Measurements from ENCODE around the gene ADGRE1.

ADGRE1 gene

DNA sequence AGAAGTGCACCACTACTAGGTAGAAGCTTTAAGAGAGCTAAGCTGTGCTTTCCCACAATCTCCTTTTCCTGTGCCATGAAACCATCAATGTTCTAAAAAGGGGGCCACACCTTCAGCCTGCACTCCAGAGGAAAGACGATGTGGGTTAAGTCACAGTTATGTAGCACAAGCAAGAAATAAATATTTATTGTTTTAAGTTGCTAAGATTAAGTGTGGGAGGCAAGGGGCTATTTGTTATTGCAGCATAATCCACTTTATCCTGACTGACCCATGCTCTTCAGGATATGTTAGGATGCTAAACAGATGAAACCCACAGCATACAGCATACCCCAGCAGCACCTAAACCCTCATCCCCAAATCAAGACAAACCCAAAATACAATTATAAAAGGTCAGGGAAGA is 69.2 kb downstream of the ADGRE1 start:
- DNase-seq (ENCODE audit: low read depth in 2 of 2): no peak

DNA sequence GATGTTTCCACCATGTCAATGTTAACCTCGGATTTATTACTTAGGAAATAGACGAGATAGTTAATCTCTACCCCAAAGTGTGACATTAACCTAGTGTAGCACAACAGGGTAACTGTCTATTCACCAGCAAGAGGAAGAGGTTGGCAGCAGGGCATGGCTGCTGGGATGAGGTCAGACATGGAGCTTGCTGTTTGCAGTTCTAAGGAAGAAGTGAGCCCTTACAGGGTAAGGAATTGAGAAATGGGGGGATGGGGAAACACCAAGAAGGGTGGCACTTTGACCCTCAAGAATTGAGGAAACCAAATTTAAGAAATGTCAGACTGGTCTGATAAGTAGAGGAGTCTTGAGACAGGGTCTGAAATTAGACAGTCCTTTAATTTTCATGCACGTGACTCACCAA is 71.4 kb downstream of the ADGRE1 start:
- no peak for DNase-seq (ENCODE audit: low read depth in 2 of 2)

DNA sequence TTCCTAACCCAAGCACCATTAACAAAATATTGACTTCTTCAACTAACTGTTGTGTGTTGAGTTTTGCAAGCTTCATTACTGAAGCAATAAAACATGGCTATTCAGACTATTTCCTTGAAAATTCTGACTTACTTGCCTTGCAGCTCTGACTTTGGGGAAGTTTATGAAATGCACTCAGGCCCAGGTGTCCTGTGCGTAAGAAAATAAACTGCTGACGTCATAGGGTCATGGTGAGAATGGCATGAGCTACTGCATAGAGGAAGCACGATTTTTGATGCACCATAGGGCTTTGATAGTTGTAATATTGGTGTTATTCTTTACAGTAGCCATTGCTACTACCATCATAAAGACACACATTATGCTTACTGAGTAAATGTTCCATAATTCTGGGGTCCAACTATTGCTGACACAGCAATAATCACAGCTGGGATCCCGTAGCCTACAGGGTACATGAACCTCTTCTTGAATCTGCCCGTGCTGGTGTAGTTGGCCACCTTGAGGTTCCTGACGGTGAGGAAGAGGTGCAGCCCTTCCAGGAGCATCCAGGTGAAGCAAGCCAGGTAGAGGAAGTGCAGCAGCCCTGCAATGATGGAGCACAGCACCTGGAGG is 76.0 kb downstream of the ADGRE1 start:
- DNase-seq (ENCODE audit: low read depth in 2 of 2): no peak

DNA sequence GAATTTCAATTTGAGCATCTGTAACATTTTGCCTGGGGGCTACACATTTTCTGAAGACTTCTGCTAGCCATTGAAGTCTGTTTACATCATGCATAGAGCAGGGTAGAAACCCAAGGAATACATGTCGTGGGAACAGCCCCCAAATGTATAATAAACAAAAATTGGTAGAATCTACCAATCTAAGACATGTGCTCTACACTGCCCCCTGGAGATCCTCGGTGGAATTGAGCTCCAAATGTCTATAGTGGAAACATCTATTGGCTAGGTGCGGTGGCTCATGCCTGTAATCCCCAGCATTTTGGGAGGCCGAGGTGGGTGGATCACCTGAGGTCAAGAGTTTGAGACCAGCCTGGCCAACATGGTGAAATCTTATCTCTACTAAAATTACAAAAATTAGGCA is 76.6 kb downstream of the ADGRE1 start:
- peak; percentile 22 to 44 for DNase-seq (ENCODE audit: low read depth in 2 of 2)

DNA sequence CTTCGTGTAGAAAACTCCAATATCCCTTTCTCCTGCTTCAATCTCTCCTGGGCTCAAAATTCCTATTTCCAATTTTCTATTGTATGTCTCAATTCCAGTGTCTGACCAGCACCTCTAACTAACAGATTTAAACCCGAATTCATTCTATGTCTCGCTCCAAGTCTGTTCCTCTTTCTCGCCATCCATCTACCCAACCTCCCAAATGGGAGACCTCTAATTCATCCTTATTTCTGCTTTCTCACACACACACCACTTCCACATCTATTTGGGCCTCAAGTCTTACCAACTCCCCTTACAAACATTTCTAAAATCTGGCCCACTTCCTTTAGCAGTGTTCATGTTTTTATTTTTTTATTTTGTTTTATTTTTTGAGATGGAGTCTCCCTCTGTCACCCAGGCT is 80.6 kb downstream of the ADGRE1 start:
- DNase-seq (ENCODE audit: low read depth in 2 of 2): no peak

DNA sequence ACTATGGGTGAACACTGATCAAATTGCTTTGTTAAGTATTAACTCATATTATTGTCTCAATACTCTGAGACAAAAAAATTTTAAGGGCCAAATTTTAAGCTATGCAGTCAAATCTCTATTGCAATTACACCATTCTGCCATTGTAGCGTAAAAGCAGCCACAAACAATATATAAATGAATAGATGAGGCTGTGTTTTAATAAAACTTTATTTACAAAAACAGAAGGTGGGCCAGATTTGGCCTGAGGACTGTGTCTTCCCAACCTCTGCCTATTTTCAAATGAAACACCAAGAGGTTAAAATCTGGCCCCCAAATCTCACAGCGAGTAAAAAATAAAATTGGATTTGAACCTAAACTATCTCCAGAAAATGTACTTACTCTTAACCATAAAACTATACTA is 82.1 kb downstream of the ADGRE1 start:
- no peak for DNase-seq (ENCODE audit: low read depth in 2 of 2)

DNA sequence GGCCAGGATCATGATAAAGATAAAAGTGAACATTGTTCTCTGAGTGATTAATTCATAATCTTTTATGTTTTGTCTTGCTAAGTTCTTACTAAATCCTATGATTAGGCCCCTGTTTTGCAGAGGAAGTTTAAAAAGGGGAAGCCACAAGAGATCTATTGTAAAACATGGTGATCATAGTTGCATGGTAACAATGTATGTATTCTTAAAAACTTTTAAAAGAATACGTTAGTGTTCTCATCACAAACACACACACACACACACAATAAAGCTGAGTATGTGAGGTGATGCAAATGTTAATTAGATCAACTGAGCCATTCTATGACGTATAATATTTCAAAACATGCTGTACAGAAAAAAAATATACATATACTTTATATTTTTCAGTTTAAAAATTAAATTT is 82.6 kb downstream of the ADGRE1 start:
- no peak for DNase-seq (ENCODE audit: low read depth in 2 of 2)

DNA sequence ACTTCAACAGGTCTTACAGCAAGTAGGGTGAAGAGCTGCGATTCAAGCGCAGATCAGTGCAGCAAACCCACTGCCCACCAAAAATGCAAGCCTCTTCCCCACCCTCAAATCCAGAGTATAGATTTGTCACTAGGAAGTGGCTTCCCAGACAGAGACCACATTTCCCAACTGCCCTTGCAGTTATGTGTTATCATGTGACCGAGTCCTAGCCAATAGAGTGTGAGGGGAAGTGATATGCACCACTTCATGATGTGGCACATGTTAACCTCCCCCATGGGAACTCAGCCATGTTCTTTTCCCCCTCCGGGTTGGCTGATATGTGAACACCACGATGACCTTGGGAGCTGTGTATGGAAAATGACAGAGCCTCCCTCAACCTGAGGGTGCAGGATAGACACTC is 83.1 kb downstream of the ADGRE1 start:
- DNase-seq (ENCODE audit: low read depth in 2 of 2): no peak

DNA sequence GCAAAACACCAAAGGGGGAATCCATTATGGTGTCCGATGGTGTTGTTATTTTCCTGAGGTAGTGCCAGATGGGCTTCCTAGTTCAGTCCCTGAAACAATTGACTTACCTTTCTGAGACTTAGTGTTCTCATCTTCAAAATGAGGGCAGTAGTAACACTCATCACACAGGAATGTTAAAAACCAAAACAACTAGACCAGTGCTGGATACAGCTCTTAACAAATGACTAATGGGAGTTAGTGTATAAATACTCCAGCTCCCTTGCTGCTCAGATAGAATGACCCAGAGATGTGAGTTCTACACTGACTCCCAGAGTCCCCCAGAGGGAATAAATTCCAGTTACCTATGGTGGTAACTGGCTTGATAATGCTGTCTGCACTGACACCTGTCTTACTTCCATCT is 84.0 kb downstream of the ADGRE1 start:
- no peak for DNase-seq (ENCODE audit: low read depth in 2 of 2)

DNA sequence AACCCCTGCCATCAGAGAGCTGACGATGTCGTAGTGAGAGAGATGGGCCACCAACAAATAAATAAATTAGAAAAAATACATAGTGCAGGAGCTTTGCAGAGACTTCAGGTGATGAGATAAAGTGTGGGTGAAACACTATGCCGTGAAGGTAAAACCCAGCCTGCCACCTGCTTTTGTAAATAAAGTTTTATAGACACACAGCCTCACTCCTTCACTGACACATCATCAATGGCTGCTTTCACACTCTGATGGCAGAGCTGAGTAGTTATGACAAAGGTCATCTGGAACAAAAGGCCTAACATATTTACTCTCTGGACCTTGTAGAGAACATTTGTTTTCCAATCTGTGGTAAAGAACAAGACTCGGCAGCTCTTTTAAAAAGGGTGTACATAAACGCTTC is 88.8 kb downstream of the ADGRE1 start:
- DNase-seq (ENCODE audit: low read depth in 2 of 2): no peak

DNA sequence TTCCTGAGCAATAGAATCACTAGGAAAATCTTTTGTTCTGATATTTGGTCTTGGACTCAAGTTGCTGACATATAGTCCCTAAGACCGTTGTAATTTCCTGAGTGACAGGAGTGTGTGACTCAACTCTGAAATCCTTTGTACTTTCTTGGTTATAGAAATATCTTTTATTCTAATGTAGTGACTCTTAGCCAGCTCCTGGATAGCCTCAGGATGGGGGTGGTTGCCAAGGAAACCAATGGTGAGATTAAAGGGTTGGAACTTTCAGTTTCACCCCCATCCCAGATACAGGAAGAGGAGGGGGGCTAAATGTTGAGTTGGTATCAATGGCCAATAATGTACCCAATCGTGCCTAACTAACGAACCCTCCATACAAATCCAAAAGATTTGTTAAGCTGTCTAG is 92.0 kb downstream of the ADGRE1 start:
- no peak for DNase-seq (ENCODE audit: low read depth in 2 of 2)

DNA sequence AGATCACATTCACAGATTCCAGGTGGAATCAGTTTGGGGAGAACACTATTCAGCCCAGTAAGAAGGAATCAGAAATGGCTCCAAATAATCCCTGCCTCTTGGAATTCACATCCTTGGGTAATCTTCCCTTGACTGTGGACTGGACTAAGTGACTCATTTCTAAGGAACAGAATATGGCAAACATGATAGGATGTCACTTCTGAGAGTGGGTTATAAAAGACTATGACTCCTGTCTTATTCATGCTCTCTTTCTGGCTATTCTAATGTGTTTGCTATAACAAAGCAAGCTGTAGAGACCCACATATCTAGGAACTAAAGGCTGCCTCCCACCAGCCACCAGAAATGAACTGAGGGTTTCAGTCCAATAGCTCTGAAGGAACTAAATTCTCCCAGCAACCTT is 96.1 kb downstream of the ADGRE1 start:
- no peak for DNase-seq (ENCODE audit: low read depth in 2 of 2)

DNA sequence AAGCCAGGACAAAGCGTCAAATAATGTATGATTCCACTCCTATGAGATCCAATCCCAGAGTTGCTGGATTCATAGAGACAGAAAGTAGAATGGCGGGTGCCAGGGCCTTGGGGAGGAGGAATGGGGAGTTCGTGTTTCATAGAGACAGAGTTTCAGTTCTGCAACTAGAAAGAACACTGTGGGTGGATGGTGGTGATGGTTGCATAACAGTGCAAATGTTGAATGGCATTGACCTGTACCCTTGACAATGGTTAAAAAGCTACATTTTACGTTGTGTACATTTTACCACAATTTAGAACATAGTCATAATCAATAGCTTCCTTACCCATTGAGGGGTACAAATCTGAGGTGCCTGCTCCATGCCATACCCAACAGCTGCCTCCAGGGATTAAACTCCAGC is 100.5 kb downstream of the ADGRE1 start:
- DNase-seq (ENCODE audit: low read depth in 2 of 2): no peak

DNA sequence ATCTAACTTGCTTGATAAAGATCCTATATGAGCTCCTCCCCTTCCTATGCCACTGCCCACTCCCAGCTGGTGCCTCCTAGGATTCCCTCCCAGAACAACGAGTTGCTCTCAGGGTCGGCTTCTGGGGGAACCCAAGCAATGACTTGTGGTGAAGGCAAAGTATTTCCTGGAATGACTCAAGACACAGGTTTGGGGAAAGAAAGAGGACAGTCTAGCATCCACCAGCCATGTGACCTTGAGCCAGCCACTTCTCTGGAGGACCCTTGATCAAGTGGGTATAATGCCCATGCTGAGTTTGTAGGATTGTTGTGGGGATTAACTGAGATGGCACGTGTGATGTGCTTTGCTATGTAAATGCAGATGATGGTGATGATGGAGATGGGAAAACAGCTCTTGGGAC is 100.9 kb downstream of the ADGRE1 start:
- no peak for DNase-seq (ENCODE audit: low read depth in 2 of 2)

All from stimulated activated CD4-positive, alpha-beta T cell treated with anti-CD3 and anti-CD28 coated beads, Interleukin-1b, Interleukin-23, amount 100 ng/mL, for 4 hours (primary cell).